Activated CD8-positive, alpha-beta T cell treated with anti-CD3 and anti-CD28 coated beads for 36 hours (primary cell): ENCODE measurements around the gene SRGAP1. TPM values are rescaled to one million over a fixed set of nuclear protein-coding genes. Genes with fewer than 3 reads are reported as not detected.

Source experiments
- ATAC-seq: fragments of 200-7000 bp; cut with Tn5 transposase; one replicate; pipeline ENCODE4 v1.10.0; 2021; ENCODE audit warnings: mild to moderate bottlenecking, moderate library complexity
- CTCF ChIA-PET: fragments of 350-600 bp; sonication (Branson Sonifier 250); formaldehyde crosslinking; loops from one replicate; lab custom pipeline; 2021; ENCODE audit warnings: antibody characterized with exemption; lab: Charles Lee
- POLR2A ChIA-PET: fragments of 350-600 bp; sonication (Branson Sonifier 250); formaldehyde crosslinking; loops from one replicate; lab custom pipeline; 2021; ENCODE audit warnings: antibody characterized with exemption; lab: Charles Lee
- DNase-seq: peaks from one replicate; pipeline ENCODE4 v3.0.0-alpha.2; 2020
- H3K27ac Mint-ChIP-seq: one replicate; pipeline ENCODE4 v1.8.0; 2021; ENCODE audit warnings: mild to moderate bottlenecking, mixed read lengths
- H3K27me3 Mint-ChIP-seq: one replicate; pipeline ENCODE4 v1.8.0; 2021; ENCODE audit warnings: mixed read lengths
- H3K36me3 Mint-ChIP-seq: one replicate; pipeline ENCODE4 v1.8.0; 2021; ENCODE audit warnings: low read depth, mixed read lengths
- H3K4me1 Mint-ChIP-seq: one replicate; pipeline ENCODE4 v1.8.0; 2021; ENCODE audit warnings: low read depth, mixed read lengths
- H3K4me3 Mint-ChIP-seq: one replicate; pipeline ENCODE4 v1.8.0; 2021; ENCODE audit warnings: mild to moderate bottlenecking, moderate library complexity, mixed read lengths
- H3K9me3 Mint-ChIP-seq: one replicate; pipeline ENCODE4 v1.8.0; 2021; ENCODE audit warnings: mixed read lengths
- intact Hi-C: fragments of 100-400 bp; cut with micrococcal nuclease; formaldehyde crosslinking; loops from one replicate; pipeline ENCODE4 v1.10.0; 2022
- total RNA-seq, 2 experiments: library from RNA; stranded (reverse); gene quantifications; one replicate each; pipeline ENCODE4 v1.2.3, GENCODE V29; 2021
- TF ChIP-seq, protein P1 (sequence below): fragments of 200-600 bp; IDR thresholded peaks from one replicate; pipeline ENCODE4 v1.8.0; 2022; ENCODE audit warnings: antibody characterized with exemption, mild to moderate bottlenecking

Gene SRGAP1
- total RNA-seq, 2 experiments from 2014 or later: 0.02 to 0.07 TPM

GRCh38 chr12:63899396-63899795, 54.9 kb downstream of the SRGAP1 start:
- intact Hi-C loops: no loop called here
- TF ChIP-seq, protein P1, sequence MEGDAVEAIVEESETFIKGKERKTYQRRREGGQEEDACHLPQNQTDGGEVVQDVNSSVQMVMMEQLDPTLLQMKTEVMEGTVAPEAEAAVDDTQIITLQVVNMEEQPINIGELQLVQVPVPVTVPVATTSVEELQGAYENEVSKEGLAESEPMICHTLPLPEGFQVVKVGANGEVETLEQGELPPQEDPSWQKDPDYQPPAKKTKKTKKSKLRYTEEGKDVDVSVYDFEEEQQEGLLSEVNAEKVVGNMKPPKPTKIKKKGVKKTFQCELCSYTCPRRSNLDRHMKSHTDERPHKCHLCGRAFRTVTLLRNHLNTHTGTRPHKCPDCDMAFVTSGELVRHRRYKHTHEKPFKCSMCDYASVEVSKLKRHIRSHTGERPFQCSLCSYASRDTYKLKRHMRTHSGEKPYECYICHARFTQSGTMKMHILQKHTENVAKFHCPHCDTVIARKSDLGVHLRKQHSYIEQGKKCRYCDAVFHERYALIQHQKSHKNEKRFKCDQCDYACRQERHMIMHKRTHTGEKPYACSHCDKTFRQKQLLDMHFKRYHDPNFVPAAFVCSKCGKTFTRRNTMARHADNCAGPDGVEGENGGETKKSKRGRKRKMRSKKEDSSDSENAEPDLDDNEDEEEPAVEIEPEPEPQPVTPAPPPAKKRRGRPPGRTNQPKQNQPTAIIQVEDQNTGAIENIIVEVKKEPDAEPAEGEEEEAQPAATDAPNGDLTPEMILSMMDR: no peak
- POLR2A ChIA-PET: no interaction called here
- Mint-ChIP-seq H3K9me3 (no peaks in the 10 kb centered on the region), H3K4me1 (peaks cover 4% of the 10 kb centered on the region), H3K36me3 (no peaks in the 10 kb centered on the region), H3K27ac (no peak overlapping the region), H3K27me3 (peaks cover 15% of the 10 kb centered on the region), H3K4me3 (no peak overlapping the region)
- ATAC-seq: no peak
- CTCF ChIA-PET: no interaction called here
- no peak for DNase-seq

DNA sequence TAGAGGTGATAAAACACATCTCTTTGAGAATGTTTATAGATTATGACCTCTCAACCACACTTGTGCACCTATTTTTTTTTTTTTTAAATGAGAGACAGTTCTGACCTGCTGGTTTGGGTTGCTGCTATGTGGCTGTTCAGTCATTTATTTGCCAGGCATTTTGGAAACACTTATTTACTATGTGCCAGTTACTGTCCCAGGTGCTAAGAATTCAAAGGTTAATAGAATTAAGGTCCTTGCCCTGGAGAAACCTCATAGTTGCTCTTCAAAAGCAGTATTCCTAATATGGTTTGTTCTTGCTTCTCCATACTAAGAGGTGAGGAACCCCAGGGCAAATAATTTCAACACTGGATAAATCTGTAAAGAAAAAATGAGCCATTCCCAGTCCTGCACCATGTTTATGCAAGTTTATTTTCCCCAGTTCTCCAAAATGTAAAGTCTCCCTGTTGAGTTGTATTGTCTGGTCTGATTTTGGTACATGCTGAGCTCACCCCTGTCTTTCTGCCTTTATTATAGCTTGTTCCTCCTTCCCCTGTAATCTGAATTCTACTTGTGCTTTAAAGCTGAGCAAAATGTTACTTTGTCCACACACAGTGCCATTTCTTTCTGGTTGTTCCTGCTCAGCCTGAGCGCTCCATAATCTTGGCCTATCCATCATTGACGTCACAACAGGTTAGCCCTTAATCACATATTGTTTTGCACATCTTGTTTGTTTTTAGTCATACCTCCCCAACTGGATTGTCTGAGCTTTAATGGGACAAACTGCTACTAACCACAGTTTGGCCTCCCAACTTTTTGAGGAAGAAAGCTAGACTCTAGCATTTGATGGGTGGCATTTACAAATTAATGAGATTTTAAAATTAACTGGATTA, 56.7 kb downstream of the SRGAP1 start:
- intact Hi-C loops: no loop called here
- no peaks in the 10 kb centered on the region for H3K36me3 Mint-ChIP-seq
- TF ChIP-seq, protein P1: no peak
- H3K27me3 Mint-ChIP-seq: peaks cover 12% of the 10 kb centered on the region
- POLR2A ChIA-PET: no interaction called here
- ATAC-seq (no peak), DNase-seq (no peak)
- CTCF ChIA-PET: interaction anchor here (0.5 to 1.3 kb wide), 3 partner anchors 8 to 355 kb away, joined by 3 read pairs; no protein-coding TSS in a partner anchor
- peaks cover 4% of the 10 kb centered on the region for H3K4me1 Mint-ChIP-seq
- H3K9me3 Mint-ChIP-seq: no peaks in the 10 kb centered on the region
- H3K27ac Mint-ChIP-seq: no peak overlapping the region
- H3K4me3 Mint-ChIP-seq: no peak overlapping the region

DNA sequence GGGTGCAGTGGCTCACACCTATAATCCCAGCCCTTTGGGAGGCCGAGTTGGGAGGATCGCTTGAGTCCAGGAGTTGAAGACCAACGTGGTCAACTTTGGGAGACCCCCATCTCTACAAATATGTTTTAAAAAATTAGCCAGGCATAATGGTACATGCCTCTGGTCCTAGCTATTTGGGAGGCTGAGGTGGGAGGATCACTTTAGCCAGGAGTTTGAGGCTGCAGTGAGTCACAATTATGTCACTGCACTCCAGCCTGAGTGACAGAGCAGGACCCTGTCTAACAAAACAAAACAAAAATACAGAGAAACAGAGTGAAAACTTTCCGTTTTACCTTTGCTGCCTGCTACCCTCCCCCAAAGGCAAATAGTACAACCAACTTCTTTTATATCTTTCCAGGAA, 60.2 kb downstream of the SRGAP1 start:
- ATAC-seq (no peak), DNase-seq (no peak)
- TF ChIP-seq, protein P1: no peak
- CTCF ChIA-PET: interaction anchor here (0.7 kb wide), 1 partner anchor 24 kb away, joined by 3 read pairs; no protein-coding TSS in a partner anchor
- intact Hi-C loops: no loop called here
- Mint-ChIP-seq H3K36me3 (no peaks in the 10 kb centered on the region), H3K9me3 (peaks cover 4% of the 10 kb centered on the region), H3K27me3 (peaks cover 9% of the 10 kb centered on the region), H3K27ac (no peak overlapping the region), H3K4me1 (no peaks in the 10 kb centered on the region), H3K4me3 (no peak overlapping the region)
- POLR2A ChIA-PET: no interaction called here

DNA sequence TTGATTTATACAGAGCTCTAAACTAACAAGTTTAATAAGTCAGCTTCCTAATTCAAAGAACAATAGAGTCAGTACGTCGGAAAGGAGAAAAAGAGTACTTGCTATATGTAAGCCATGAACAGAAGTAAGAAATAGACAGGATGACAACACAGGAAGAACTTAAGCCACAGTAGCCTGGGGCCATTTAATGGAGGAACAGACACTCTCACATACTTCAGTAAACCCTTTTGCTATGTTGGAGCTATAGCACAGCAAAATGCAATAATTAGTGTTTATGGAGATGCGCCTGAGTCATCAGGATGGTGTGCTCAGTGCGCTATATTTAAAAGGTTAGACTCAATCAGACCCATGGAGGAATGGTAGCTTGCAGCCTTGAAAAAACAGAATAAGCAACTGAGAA, 61.0 kb downstream of the SRGAP1 start:
- H3K27ac Mint-ChIP-seq: no peak overlapping the region
- CTCF ChIA-PET: interaction anchor here (0.7 kb wide), 1 partner anchor 23 kb away, joined by 3 read pairs; no protein-coding TSS in a partner anchor
- DNase-seq: no peak
- ATAC-seq: no peak
- intact Hi-C loops: no loop called here
- H3K36me3 Mint-ChIP-seq: no peaks in the 10 kb centered on the region
- H3K27me3 Mint-ChIP-seq: peaks cover 9% of the 10 kb centered on the region
- H3K4me1 Mint-ChIP-seq: no peaks in the 10 kb centered on the region
- POLR2A ChIA-PET: interaction anchor here (0.6 kb wide), 1 partner anchor 200 kb away, joined by 3 read pairs; no protein-coding TSS in a partner anchor
- H3K9me3 Mint-ChIP-seq: peaks cover 4% of the 10 kb centered on the region
- TF ChIP-seq, protein P1: no peak
- no peak overlapping the region for H3K4me3 Mint-ChIP-seq

- Mint-ChIP-seq H3K9me3 (peaks cover 4% of the 10 kb centered on the region), H3K27me3 (peaks cover 5% of the 10 kb centered on the region), H3K4me3 (no peak overlapping the region), H3K27ac (no peak overlapping the region), H3K4me1 (no peaks in the 10 kb centered on the region), H3K36me3 (no peaks in the 10 kb centered on the region)
- POLR2A ChIA-PET: no interaction called here
- DNase-seq (no peak), ATAC-seq (no peak)
- TF ChIP-seq, protein P1: no peak
- intact Hi-C loops: no loop called here
- CTCF ChIA-PET: no interaction called here
Measured at GRCh38 chr12:63906876-63907275, 62.4 kb downstream of the SRGAP1 start.
